Mucosa of descending colon (tissue), 3 donors: ENCODE results near the gene TNPO3. TPM values are rescaled to one million over a fixed set of nuclear protein-coding genes. Genes with fewer than 3 reads are reported as not detected.
A peak's percentile ranks its signal among the peaks of the same experiment; 100 is the strongest.
"Not testable (repeated sequence)": the region's sequence is repeated elsewhere in the genome, so short reads cannot be mapped to it uniquely, and the experiment has no call there.

ENCODE experiments used
- ATAC-seq: fragments of 200-7000 bp; cut with Tn5 transposase; one replicate; pipeline ENCODE4 v1.9.1; 2020; ENCODE audit warnings: mild to moderate bottlenecking, moderate library complexity
- DNase-seq, 3 donors: peaks; one replicate each; pipeline ENCODE4 v3.0.0-alpha.2; 2020
- H3K36me3 ChIP-seq: fragments of 200-600 bp; one replicate; pipeline ENCODE4 v1.8.0; 2021; ENCODE audit warnings: low read depth, mild to moderate bottlenecking
- H3K4me1 ChIP-seq: fragments of 200-600 bp; one replicate; pipeline ENCODE4 v1.8.0; 2021; ENCODE audit warnings: low read depth, mild to moderate bottlenecking
- H3K4me3 ChIP-seq: fragments of 200-600 bp; one replicate; pipeline ENCODE4 v1.8.0; 2021; ENCODE audit warnings: mild to moderate bottlenecking
- H3K9me3 ChIP-seq: fragments of 200-600 bp; one replicate; pipeline ENCODE4 v1.8.0; 2021; ENCODE audit warnings: mild to moderate bottlenecking
- CTCF ChIP-seq: fragments of 200-600 bp; IDR thresholded peaks from one replicate; pipeline ENCODE4 v1.8.0; 2022; ENCODE audit warnings: antibody characterized with exemption, mild to moderate bottlenecking
- intact Hi-C, 2 donors: fragments of 100-400 bp; cut with DNase I in 1 of 2; cut with micrococcal nuclease in 1 of 2; formaldehyde crosslinking; loops; one replicate each; pipeline versions ENCODE4 v1.11.0 to v1.11.1; 2022; cut with DNase I, micrococcal nuclease
- total RNA-seq, 3 donors: library from RNA; stranded (reverse); fragmentation: NEBNext Ultra II Directional in 2 of 3; extraction: Animal tissue kit (Norgen Biotek cat#: 25700) in 2 of 3; gene quantifications; one replicate each; pipeline versions ENCODE4 v1.2.1 to v1.2.4, GENCODE V29; 2021 to 2023
- donor health status: DM: no; HTN: no; CAD: no; lungs with moderate emphysema.
- donor health status: DM: no; HTN: no; CAD: no.
- donor health status: DM: no; HTN: yes; CAD: no.

Gene TNPO3
- total RNA-seq, 3 donors from 2014 or later, result 36.0 to 43.6 (median 38.7) TPM

GRCh38 chr7:129053938-129054437 lies 923 bp downstream of the TNPO3 start:
- no peak for DNase-seq
- Histone ChIP-seq H3K4me3 (peak overlapping the region; percentile 67), H3K36me3 (no peaks in the 10 kb centered on the region), H3K4me1 (peaks cover 14% of the 10 kb centered on the region), H3K9me3 (no peaks in the 10 kb centered on the region)
- ATAC-seq, result peak; percentile 1
- intact Hi-C loops, result no loop called here
- no peak for TF ChIP-seq CTCF

- no peak overlapping the region for H3K4me3 ChIP-seq
- no peaks in the 10 kb centered on the region for H3K36me3 ChIP-seq
- no peak for TF ChIP-seq CTCF
- ATAC-seq (no peak), DNase-seq (no peak)
- peaks cover 14% of the 10 kb centered on the region for H3K4me1 ChIP-seq
- intact Hi-C loops, result no loop called here
- H3K9me3 ChIP-seq, result no peaks in the 10 kb centered on the region
Observed at GRCh38 chr7:129052441-129052840, 2.5 kb downstream of the TNPO3 start.

GRCh38 chr7:129051459-129051858 lies 3.5 kb downstream of the TNPO3 start:
- H3K4me3 ChIP-seq, DNase-seq, H3K36me3 ChIP-seq, H3K9me3 ChIP-seq, ATAC-seq, intact Hi-C loops: not testable (repeated sequence)
- H3K4me1 ChIP-seq, result peaks cover 14% of the 10 kb centered on the region

GRCh38 chr7:129047761-129048160 lies 7.2 kb downstream of the TNPO3 start:
- Histone ChIP-seq H3K36me3 (no peaks in the 10 kb centered on the region), H3K4me3 (no peak overlapping the region), H3K9me3 (no peaks in the 10 kb centered on the region), H3K4me1 (peaks cover 3% of the 10 kb centered on the region)
- intact Hi-C loops, result no loop called here
- TF ChIP-seq CTCF, result no peak
- ATAC-seq (no peak), DNase-seq (no peak)

- Histone ChIP-seq H3K4me1 (no peaks in the 10 kb centered on the region), H3K36me3 (no peaks in the 10 kb centered on the region), H3K4me3 (no peak overlapping the region), H3K9me3 (no peaks in the 10 kb centered on the region)
- intact Hi-C loops, result no loop called here
- TF ChIP-seq CTCF, result no peak
- DNase-seq (no peak), ATAC-seq (no peak)
Observed at GRCh38 chr7:129045682-129046081, 9.2 kb downstream of the TNPO3 start.

GRCh38 chr7:129043012-129043411 lies 11.9 kb downstream of the TNPO3 start:
- H3K4me1 ChIP-seq, result no peaks in the 10 kb centered on the region
- intact Hi-C loops, result no loop called here

More at GRCh38 chr7:129043012-129043411, 11.9 kb downstream of the TNPO3 start:
- DNase-seq (no peak), ATAC-seq (no peak)
- H3K36me3 ChIP-seq, result no peaks in the 10 kb centered on the region
- no peak overlapping the region for H3K4me3 ChIP-seq
- TF ChIP-seq CTCF, result no peak
- H3K9me3 ChIP-seq, result no peaks in the 10 kb centered on the region
